Trophoblast cell (in vitro differentiated cells and primary cell): ENCODE measurements around the gene ING5. TPM values are rescaled to one million over a fixed set of nuclear protein-coding genes. Genes with fewer than 3 reads are reported as not detected.
A peak's percentile ranks its signal among the peaks of the same experiment; 100 is the strongest.

ENCODE experiments used
- DNase-seq, 2 donors: peaks; one replicate each; pipeline ENCODE4 v3.0.0-alpha.2; 2016
- H2AFZ ChIP-seq: 2 replicates; pipeline ENCODE4 v1.6.1; 2013; ENCODE audit warnings: low read length, moderate library complexity, mild to moderate bottlenecking; ENCODE audit not compliant: insufficient read depth, poor library complexity
- H2AK5ac ChIP-seq: 2 replicates; pipeline ENCODE4 v1.6.1; 2013; ENCODE audit warnings: mild to moderate bottlenecking, low read length
- H2BK120ac ChIP-seq: 2 replicates; pipeline ENCODE4 v1.6.1; 2013; ENCODE audit warnings: low read length, mild to moderate bottlenecking, moderate library complexity; ENCODE audit not compliant: insufficient read depth, poor library complexity
- H2BK12ac ChIP-seq: 2 replicates; pipeline ENCODE4 v1.6.1; 2013; ENCODE audit warnings: mild to moderate bottlenecking, low read length, moderate library complexity
- H2BK5ac ChIP-seq: 2 replicates; pipeline ENCODE4 v1.6.1; 2013; ENCODE audit warnings: low read length, low read depth, moderate library complexity, mild to moderate bottlenecking; ENCODE audit not compliant: poor library complexity
- H3K14ac ChIP-seq: 2 replicates; pipeline ENCODE4 v1.6.1; 2013; ENCODE audit warnings: mild to moderate bottlenecking, low read length
- H3K18ac ChIP-seq: 2 replicates; pipeline ENCODE4 v1.6.1; 2013; ENCODE audit warnings: mild to moderate bottlenecking, low read length
- H3K23ac ChIP-seq: 2 replicates; pipeline ENCODE4 v1.6.1; 2013; ENCODE audit warnings: low read length
- H3K27ac ChIP-seq: 2 replicates; pipeline ENCODE4 v1.5.1; 2013; ENCODE audit warnings: low read depth, mild to moderate bottlenecking, inconsistent platforms, low read length, moderate library complexity
- H3K27me3 ChIP-seq: 2 replicates; pipeline ENCODE4 v1.6.1; 2013; ENCODE audit warnings: inconsistent platforms, mild to moderate bottlenecking, low read length, moderate library complexity; ENCODE audit not compliant: insufficient read depth
- H3K36me3 ChIP-seq, 2 experiments: 1 replicate in 1 of 2; 2 replicates in 1 of 2; pipeline ENCODE4 v1.6.1; 2013; ENCODE audit warnings: low read length in 2 of 2, mild to moderate bottlenecking in 2 of 2, moderate library complexity in 1 of 2; ENCODE audit not compliant: insufficient read depth in 2 of 2, control insufficient read depth in 1 of 2
- H3K4ac ChIP-seq: 2 replicates; pipeline ENCODE4 v1.6.1; 2013; ENCODE audit warnings: low read depth, mild to moderate bottlenecking, low read length, moderate library complexity
- H3K4me1 ChIP-seq, 2 experiments: 1 replicate in 1 of 2; 2 replicates in 1 of 2; pipeline ENCODE4 v1.6.1; 2013; ENCODE audit warnings: low read length in 2 of 2, mild to moderate bottlenecking in 2 of 2, moderate library complexity in 1 of 2; ENCODE audit not compliant: insufficient read depth in 2 of 2, control insufficient read depth in 1 of 2
- H3K4me2 ChIP-seq: 2 replicates; pipeline ENCODE4 v1.6.1; 2013; ENCODE audit warnings: inconsistent platforms, mild to moderate bottlenecking, low read length, moderate library complexity
- H3K4me3 ChIP-seq: 2 replicates; pipeline ENCODE4 v1.5.1; 2013; ENCODE audit warnings: mild to moderate bottlenecking, low read depth, low read length, inconsistent platforms
- H3K79me1 ChIP-seq: one replicate; pipeline ENCODE4 v1.6.1; 2013; ENCODE audit warnings: low read length
- H3K79me2 ChIP-seq: 2 replicates; pipeline ENCODE4 v1.6.1; 2013; ENCODE audit warnings: low read length, mild to moderate bottlenecking; ENCODE audit not compliant: control insufficient read depth, insufficient read depth, poor library complexity
- H3K9ac ChIP-seq: 2 replicates; pipeline ENCODE4 v1.6.1; 2013; ENCODE audit warnings: mild to moderate bottlenecking, low read length
- H3K9me3 ChIP-seq: 2 replicates; pipeline ENCODE4 v1.6.1; 2013; ENCODE audit warnings: low read depth, mild to moderate bottlenecking, control low read depth, inconsistent platforms, low read length; ENCODE audit not compliant: insufficient read depth
- H4K12ac ChIP-seq: 2 replicates; pipeline ENCODE4 v1.6.1; 2013; ENCODE audit warnings: low read depth, mild to moderate bottlenecking, low read length, moderate library complexity
- H4K8ac ChIP-seq: 2 replicates; pipeline ENCODE4 v1.6.1; 2013; ENCODE audit warnings: low read depth, mild to moderate bottlenecking, low read length, moderate library complexity
- H4K91ac ChIP-seq: one replicate; pipeline ENCODE4 v1.6.1; 2013; ENCODE audit warnings: low read depth, mild to moderate bottlenecking, low read length, moderate library complexity
- WGBS: extraction: QIAGEN DNeasy Blood & Tissue Kit; methylation state at CpG from one replicate; pipeline ENCODE4 v1.1.7; 2013; ENCODE audit warnings: missing lambda C conversion rate; ENCODE audit not compliant: insufficient read length, insufficient coverage; ENCODE audit errors: extremely low coverage; 5-methylcytosine and 5-hydroxymethylcytosine counted together
- polyA plus RNA-seq: library from polyadenylated mRNA; stranded (reverse); fragments of 200-250 nt; gene quantifications from 2 replicates; pipeline ENCODE4 v1.2.3, GENCODE V29; 2013

Gene ING5
- polyA plus RNA-seq = 12.8 and 13.8 TPM in 2 replicates

- Histone ChIP-seq H3K4ac (peak within 1 kb of the TSS; percentile 78), H2BK12ac (no peak within 1 kb of the TSS), H3K18ac (peak within 1 kb of the TSS; percentile 82), H2BK5ac (peak within 1 kb of the TSS; percentile 75), H3K14ac (peak within 1 kb of the TSS; percentile 82), H3K79me2 (peaks cover 12% of the 10 kb centered on the region), H3K27me3 (no peaks in the 10 kb centered on the region), H2AFZ (peak within 1 kb of the TSS; percentile 92), H3K9me3 (peaks cover 3% of the 10 kb centered on the region), H3K79me1 (peaks cover 7% of the 10 kb centered on the region), H3K27ac (peak within 1 kb of the TSS; percentile 93), H2AK5ac (peak within 1 kb of the TSS; percentile 38), H3K4me3 (peak within 1 kb of the TSS; percentile 96), H4K91ac (peak within 1 kb of the TSS; percentile 80), H4K8ac (peak within 1 kb of the TSS; percentile 73), H3K36me3 (peaks cover 12 to 18% of the 10 kb centered on the region in 2 experiments), H3K9ac (peak within 1 kb of the TSS; percentile 93), H3K23ac (no peak within 1 kb of the TSS), H3K4me1 (peaks cover 7 to 8% of the 10 kb centered on the region in 2 experiments), H2BK120ac (peak within 1 kb of the TSS; percentile 77), H3K4me2 (peak within 1 kb of the TSS; percentile 99), H4K12ac (peak within 1 kb of the TSS; percentile 59)
- DNase-seq = peak; percentile 92 to 98
- no CpG with 5 or more reads among the region's 96 CpGs for whole genome bisulfite sequencing
Observed at GRCh38 chr2:241701399-241702154, at the start of gene ING5. Gene ING5 (plus strand): TSS chr2:241702039. CDS start chr2:241702066, 27 bp downstream.

DNA sequence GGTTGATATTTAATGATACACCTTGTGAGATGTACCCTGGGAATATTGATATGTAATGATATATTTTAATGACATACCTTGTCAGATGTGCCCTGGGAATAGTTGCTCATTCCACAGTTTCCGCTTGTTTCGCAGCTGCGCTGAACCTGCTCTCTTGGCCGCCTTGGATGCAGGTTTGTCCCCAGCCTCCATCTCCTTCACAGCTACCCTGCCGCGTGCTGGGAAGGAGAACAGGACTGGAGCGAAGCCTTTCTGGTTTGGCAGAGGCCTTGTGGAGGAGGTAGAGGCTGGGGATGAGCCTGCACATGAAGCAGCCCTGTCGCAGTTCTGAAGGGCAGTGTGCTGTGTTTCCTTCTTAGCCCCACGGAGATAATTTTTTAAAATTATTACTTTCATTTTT, 49.7 kb upstream of the ING5 start:
- H2BK120ac ChIP-seq = no peak overlapping the region
- no peaks in the 10 kb centered on the region for H3K79me1 ChIP-seq
- no peak overlapping the region for H3K27ac ChIP-seq
- H3K14ac ChIP-seq = no peak overlapping the region
- no peaks in the 10 kb centered on the region for H3K4me1 ChIP-seq
- no peak overlapping the region for H3K4me3 ChIP-seq
- H4K12ac ChIP-seq = no peak overlapping the region
- H2AK5ac ChIP-seq = no peak overlapping the region
- no peak overlapping the region for H2BK12ac ChIP-seq
- H3K4me2 ChIP-seq = no peak overlapping the region
- no peak overlapping the region for H4K91ac ChIP-seq
- peaks cover 2% of the 10 kb centered on the region for H3K79me2 ChIP-seq
- WGBS = no CpG with 5 or more reads among the region's 9 CpGs
- no peak overlapping the region for H4K8ac ChIP-seq
- no peak overlapping the region for H2AFZ ChIP-seq
- no peak overlapping the region for H3K18ac ChIP-seq
- no peak overlapping the region for H3K9ac ChIP-seq
- DNase-seq = no peak
- H3K9me3 ChIP-seq = no peaks in the 10 kb centered on the region
- H3K4ac ChIP-seq = no peak overlapping the region
- H2BK5ac ChIP-seq = no peak overlapping the region
- no peaks in the 10 kb centered on the region for H3K27me3 ChIP-seq
- no peak overlapping the region for H3K23ac ChIP-seq
- peaks cover 36 to 50% of the 10 kb centered on the region in 2 experiments for H3K36me3 ChIP-seq

DNA sequence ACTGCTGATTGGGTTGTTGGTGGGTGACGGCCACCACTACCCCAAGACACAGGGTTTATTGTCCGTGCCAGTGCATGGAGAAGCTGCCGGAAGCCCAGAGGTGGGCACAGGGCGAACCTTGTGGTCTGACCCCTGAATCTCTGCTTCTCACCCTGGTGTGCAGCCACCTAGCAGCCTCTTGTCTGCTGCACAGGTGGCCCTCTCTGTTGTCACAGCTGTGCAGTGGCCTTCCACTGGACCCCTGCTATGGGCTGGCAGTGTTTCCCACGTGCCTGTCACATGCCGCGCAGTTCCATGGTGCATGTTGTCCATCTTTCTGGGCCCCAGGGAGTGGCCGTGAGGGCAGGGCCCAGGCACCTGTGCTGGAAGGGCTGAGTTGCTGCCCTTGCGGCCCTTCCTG, 49.1 kb upstream of the ING5 start:
- no peak overlapping the region for H4K8ac ChIP-seq
- DNase-seq = no peak
- no peak overlapping the region for H3K23ac ChIP-seq
- H3K27me3 ChIP-seq = no peaks in the 10 kb centered on the region
- H2BK5ac ChIP-seq = no peak overlapping the region
- peaks cover under 1% of the 10 kb centered on the region in 2 experiments for H3K4me1 ChIP-seq
- H3K4ac ChIP-seq = no peak overlapping the region
- peaks cover 2% of the 10 kb centered on the region for H3K79me2 ChIP-seq
- no peak overlapping the region for H3K14ac ChIP-seq
- no peaks in the 10 kb centered on the region for H3K79me1 ChIP-seq
- H3K27ac ChIP-seq = no peak overlapping the region
- H3K18ac ChIP-seq = no peak overlapping the region
- no peak overlapping the region for H3K4me3 ChIP-seq
- no CpG with 5 or more reads among the region's 9 CpGs for WGBS
- H3K9me3 ChIP-seq = no peaks in the 10 kb centered on the region
- H3K36me3 ChIP-seq = peaks cover 38 to 52% of the 10 kb centered on the region in 2 experiments
- no peak overlapping the region for H4K91ac ChIP-seq
- H2AK5ac ChIP-seq = no peak overlapping the region
- no peak overlapping the region for H2BK120ac ChIP-seq
- no peak overlapping the region for H3K4me2 ChIP-seq
- no peak overlapping the region for H4K12ac ChIP-seq
- no peak overlapping the region for H2BK12ac ChIP-seq
- H2AFZ ChIP-seq = no peak overlapping the region
- H3K9ac ChIP-seq = no peak overlapping the region

DNA sequence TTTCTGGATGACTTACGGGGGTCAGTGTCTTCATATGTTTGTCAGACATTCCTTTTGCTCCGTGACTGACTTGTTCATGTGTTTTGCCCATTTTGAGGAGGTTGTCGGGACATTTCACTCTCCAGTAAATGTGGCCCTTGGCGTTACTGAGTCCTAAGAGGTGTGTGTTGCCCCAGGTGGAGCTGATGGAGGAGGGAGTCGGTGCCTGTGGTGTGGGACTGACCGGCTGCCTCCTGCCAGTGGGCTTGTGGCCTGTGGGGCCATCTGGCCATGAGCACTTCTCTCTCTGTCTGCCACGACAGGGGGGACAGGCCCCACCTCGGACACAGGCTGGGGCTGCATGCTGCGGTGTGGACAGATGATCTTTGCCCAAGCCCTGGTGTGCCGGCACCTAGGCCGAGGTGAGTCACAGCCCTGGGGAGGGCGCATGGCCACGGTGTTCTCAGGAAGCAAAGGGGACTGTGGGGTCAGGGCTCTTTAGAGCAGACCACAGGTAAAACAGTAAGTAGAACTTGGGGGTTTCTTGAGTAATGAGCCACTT, 48.6 kb upstream of the ING5 start:
- no peak overlapping the region for H3K4me3 ChIP-seq
- H4K91ac ChIP-seq = no peak overlapping the region
- H3K9ac ChIP-seq = no peak overlapping the region
- H2BK120ac ChIP-seq = no peak overlapping the region
- H3K4me2 ChIP-seq = no peak overlapping the region
- H4K12ac ChIP-seq = no peak overlapping the region
- peaks cover 2% of the 10 kb centered on the region for H3K79me2 ChIP-seq
- no peak overlapping the region for H4K8ac ChIP-seq
- no peaks in the 10 kb centered on the region for H3K27me3 ChIP-seq
- peaks cover 40 to 55% of the 10 kb centered on the region in 2 experiments for H3K36me3 ChIP-seq
- no peaks in the 10 kb centered on the region for H3K79me1 ChIP-seq
- no peak overlapping the region for H3K27ac ChIP-seq
- H3K4ac ChIP-seq = no peak overlapping the region
- no peak overlapping the region for H3K18ac ChIP-seq
- H2BK12ac ChIP-seq = no peak overlapping the region
- DNase-seq = no peak
- H3K9me3 ChIP-seq = no peaks in the 10 kb centered on the region
- no peak overlapping the region for H2AFZ ChIP-seq
- H3K4me1 ChIP-seq = peaks cover 3 to 5% of the 10 kb centered on the region in 2 experiments
- no peak overlapping the region for H2BK5ac ChIP-seq
- no CpG with 5 or more reads among the region's 13 CpGs for WGBS
- H2AK5ac ChIP-seq = no peak overlapping the region
- H3K14ac ChIP-seq = no peak overlapping the region
- no peak overlapping the region for H3K23ac ChIP-seq
